HG02973 (cell line): ENCODE results near the gene PCDH8.

Experiments used
- ATAC-seq: cut with Tn5 transposase; IDR thresholded peaks from one replicate; pipeline ENCODE4 v1.9.1; 2021; ENCODE audit warnings: moderate library complexity; ENCODE audit not compliant: unreplicated experiment

Gene PCDH8, protein sequence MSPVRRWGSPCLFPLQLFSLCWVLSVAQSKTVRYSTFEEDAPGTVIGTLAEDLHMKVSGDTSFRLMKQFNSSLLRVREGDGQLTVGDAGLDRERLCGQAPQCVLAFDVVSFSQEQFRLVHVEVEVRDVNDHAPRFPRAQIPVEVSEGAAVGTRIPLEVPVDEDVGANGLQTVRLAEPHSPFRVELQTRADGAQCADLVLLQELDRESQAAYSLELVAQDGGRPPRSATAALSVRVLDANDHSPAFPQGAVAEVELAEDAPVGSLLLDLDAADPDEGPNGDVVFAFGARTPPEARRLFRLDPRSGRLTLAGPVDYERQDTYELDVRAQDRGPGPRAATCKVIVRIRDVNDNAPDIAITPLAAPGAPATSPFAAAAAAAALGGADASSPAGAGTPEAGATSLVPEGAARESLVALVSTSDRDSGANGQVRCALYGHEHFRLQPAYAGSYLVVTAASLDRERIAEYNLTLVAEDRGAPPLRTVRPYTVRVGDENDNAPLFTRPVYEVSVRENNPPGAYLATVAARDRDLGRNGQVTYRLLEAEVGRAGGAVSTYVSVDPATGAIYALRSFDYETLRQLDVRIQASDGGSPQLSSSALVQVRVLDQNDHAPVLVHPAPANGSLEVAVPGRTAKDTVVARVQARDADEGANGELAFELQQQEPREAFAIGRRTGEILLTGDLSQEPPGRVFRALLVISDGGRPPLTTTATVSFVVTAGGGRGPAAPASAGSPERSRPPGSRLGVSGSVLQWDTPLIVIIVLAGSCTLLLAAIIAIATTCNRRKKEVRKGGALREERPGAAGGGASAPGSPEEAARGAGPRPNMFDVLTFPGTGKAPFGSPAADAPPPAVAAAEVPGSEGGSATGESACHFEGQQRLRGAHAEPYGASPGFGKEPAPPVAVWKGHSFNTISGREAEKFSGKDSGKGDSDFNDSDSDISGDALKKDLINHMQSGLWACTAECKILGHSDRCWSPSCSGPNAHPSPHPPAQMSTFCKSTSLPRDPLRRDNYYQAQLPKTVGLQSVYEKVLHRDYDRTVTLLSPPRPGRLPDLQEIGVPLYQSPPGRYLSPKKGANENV

GRCh38 chr13:52848455-52849195 is at the start of gene PCDH8:
PCDH8 (minus strand) TSS chr13:52848640; CDS start chr13:52848436, 204 bp downstream.
- no peak for ATAC-seq

DNA sequence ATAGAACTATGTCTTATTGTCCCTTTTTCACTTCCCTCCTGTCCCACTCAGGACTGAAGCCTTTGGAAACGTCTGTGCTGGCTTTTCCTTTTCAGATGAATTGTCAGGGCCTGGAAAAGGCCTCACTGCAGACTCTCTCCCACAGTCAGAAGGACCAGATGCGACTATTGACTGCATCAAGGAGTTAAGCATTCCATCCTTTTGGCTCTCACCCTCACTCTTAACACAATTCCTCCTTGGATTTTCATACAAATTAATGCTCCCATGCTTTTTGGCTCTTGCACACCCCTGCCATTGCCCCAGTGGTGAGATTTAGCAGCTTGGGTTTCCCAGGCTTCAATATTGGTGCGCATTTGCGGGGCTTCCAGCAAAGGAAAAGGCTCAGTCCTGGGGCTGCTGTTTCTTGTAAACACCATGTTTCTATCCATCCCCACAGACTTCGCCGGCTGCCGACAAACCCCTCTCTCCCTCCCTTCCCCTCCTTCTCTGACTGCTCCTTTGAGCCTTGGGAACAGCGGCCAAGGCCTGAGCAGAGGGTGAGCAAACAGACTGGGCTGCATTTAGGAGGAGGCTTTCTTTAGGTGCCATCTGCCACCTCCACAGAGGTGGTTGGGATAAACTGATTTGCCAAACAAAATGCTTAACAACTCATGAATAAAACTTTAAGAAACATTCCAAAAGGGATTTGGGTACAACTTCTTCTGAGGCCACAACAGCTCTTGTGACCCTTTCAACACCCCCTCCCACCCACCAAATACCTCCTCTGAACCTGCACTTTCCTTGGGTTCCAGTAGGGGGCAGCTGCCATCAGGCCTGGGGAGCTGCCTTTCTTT is 48.6 kb upstream of the PCDH8 start:
- no peak for ATAC-seq

DNA sequence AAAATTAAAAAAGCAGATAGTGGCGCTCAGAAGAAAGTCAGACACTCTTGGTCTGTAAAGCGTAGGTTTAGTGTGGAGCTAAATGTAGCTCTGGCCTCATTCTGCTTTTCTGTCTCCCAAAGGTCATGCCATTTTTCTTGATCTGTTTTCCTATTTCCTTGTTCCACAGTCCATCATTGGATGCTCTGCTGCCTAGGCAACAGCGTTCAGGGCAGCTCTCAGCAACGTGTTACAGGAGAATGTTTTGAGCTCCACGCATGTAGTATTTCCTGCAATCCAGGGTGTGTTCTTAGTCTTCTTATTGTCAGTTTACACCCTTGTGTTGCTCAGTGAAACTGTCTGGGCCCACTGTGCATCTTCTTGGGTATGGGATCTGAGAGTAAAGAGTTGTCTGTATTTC is 46.0 kb upstream of the PCDH8 start:
- ATAC-seq: no peak

- ATAC-seq: no peak
Observed at GRCh38 chr13:52892925-52893324, 44.5 kb upstream of the PCDH8 start.

DNA sequence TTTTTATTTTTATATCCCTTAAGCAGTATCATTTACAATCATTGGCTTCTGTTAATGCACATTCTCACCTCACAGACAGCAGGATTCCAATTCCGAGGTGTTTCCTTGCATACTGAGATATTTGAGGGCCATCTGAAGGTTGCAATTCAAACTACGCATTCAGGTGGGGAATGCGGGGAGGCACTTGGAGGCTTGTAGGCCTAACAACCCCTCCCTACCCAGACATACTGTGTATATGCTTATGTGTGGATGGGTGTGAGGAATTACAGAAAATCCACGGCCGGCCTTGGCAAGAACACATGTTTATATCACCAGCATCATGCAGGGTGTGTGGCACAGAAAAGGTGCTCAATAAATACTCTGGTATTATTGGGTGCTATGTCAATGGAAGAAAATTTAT is 43.3 kb upstream of the PCDH8 start:
- ATAC-seq: no peak

- ATAC-seq: no peak
Observed at GRCh38 chr13:52887165-52887564, 38.7 kb upstream of the PCDH8 start.

DNA sequence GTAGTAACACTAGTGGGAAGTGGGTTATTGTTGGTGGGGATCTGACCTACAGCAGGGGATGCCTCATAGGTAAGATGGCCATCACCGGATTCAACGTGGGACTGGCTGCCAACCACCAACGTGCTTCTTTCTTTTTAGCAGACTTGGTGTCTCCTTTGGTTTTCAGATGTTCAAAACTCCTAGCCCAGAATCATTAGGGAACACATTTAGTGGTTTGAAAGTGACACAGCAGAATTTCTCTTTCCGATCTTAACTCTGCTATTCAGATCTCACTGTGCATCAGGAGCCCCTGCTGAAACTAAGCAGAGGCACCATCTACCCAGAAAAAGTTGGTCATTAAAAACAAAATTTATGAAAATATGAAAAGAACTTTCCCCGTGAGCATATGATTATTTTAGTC is 36.7 kb upstream of the PCDH8 start:
- ATAC-seq: no peak

- ATAC-seq: no peak
Observed at GRCh38 chr13:52884429-52885010, 36.1 kb upstream of the PCDH8 start.

GRCh38 chr13:52882785-52883184 is 34.3 kb upstream of the PCDH8 start:
- no peak for ATAC-seq

- ATAC-seq: no peak
Observed at GRCh38 chr13:52879950-52880741, 31.7 kb upstream of the PCDH8 start.

- ATAC-seq: no peak
Observed at GRCh38 chr13:52878831-52879230, 30.4 kb upstream of the PCDH8 start.

GRCh38 chr13:52870143-52870542 is 21.7 kb upstream of the PCDH8 start:
- ATAC-seq: no peak

GRCh38 chr13:52869621-52870020 is 21.2 kb upstream of the PCDH8 start:
- no peak for ATAC-seq

DNA sequence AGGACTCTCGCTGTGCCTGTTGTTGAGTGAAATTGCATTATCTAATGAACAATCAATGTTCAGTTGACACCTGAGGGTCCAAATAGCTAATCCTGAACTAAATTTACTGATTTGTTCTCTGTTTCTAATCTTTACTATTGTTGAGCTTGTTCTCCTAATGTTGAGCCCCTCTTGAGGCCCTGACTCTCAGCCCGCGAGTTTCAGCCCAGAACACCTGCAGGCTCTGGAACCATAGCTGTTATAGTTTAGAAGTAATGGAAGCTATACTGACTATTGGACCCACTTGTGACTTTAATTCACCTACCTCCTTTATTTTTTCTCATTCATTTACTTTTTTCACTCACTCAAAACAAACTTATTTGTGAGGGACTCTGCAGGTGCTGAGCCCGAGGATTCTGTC is 20.6 kb upstream of the PCDH8 start:
- no peak for ATAC-seq

GRCh38 chr13:52868190-52868589 is 19.8 kb upstream of the PCDH8 start:
- no peak for ATAC-seq

- ATAC-seq: no peak
Observed at GRCh38 chr13:52864941-52865340, 16.5 kb upstream of the PCDH8 start.

DNA sequence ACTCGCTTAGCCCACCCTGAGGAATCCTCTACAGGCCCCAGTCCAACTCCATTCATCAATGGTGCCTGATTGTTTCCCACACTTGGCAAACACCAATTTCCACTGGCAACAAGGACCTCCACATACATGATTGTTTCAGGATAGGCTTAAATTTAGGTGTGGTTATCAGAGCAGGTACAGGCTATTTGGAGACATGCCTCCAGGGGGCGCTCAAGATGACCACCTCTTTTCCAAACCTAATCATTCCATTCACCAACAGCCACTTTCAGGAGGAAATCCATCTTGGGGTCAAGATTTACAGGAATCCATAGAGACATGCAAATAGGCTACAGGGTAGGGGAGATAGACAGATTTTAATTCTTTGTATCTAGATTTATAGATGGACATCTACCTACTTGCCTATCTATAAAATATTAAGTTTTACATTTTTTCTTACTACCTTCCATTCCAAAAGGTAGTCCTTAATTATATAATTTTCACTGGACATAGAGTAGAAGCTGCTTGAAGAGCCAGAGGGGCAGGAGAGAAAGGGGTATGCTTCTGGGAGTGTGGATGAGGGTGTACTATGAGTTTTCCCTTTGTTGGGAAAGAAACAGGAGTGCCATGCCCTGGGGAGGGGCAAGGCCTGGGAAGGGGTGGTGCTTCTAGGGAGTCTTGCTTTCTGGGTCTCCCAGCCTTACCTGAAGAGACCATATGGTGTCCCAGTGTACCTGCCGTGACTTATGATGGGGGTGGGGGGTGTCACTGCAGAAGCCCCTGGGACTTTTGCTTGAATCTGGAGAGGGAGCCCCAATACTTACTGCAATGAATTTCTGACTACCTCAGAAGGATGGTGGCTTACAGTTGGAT is 14.1 kb upstream of the PCDH8 start:
- no peak for ATAC-seq

- no peak for ATAC-seq
Observed at GRCh38 chr13:52852444-52852843, 4.0 kb upstream of the PCDH8 start.
